HEK293T (cell line): Measurements from ENCODE around the gene BDKRB1.

ENCODE experiments used
- CTCF ChIA-PET: fragments of 350-600 bp; formaldehyde crosslinking; extraction: SDS; loops from one replicate; lab custom pipeline; 2021; ENCODE audit warnings: antibody characterized with exemption, inconsistent platforms; lab: Yijun Ruan, JAX
- POLR2A ChIA-PET: fragments of 350-600 bp; formaldehyde crosslinking; extraction: SDS; loops from one replicate; lab custom pipeline; 2020; ENCODE audit warnings: antibody characterized with exemption, inconsistent platforms; lab: Yijun Ruan, JAX
- DNase-seq: peaks from one replicate; pipeline ENCODE4 v3.0.0; 2012; ENCODE audit warnings: mixed read lengths; ENCODE audit errors: extremely low spot score
- ARNT ChIP-seq: fragments of 450-650 bp; IDR thresholded peaks from 2 replicates; pipeline ENCODE4 v1.6.1; 2017; ENCODE audit warnings: mild to moderate bottlenecking
- BHLHE40 ChIP-seq: fragments of 450-650 bp; IDR thresholded peaks from 2 replicates; pipeline ENCODE4 v1.6.1; 2016; ENCODE audit warnings: mild to moderate bottlenecking, moderate library complexity, borderline replicate concordance
- CTBP1 ChIP-seq: fragments of 450-650 bp; IDR thresholded peaks from 2 replicates; pipeline ENCODE4 v1.6.1; 2016; ENCODE audit warnings: borderline replicate concordance
- ELF4 ChIP-seq: fragments of 450-650 bp; IDR thresholded peaks from 2 replicates; pipeline ENCODE4 v1.6.1; 2017; ENCODE audit warnings: antibody characterized with exemption
- FOXA1 ChIP-seq: fragments of 450-650 bp; IDR thresholded peaks from 2 replicates; pipeline ENCODE4 v1.6.1; 2016; ENCODE audit warnings: mild to moderate bottlenecking
- FOXK2 ChIP-seq: fragments of 450-650 bp; IDR thresholded peaks from 2 replicates; pipeline ENCODE4 v1.6.1; 2016; ENCODE audit warnings: mild to moderate bottlenecking
- FOXM1 ChIP-seq: fragments of 450-650 bp; IDR thresholded peaks from 2 replicates; pipeline ENCODE4 v1.6.1; 2017; ENCODE audit warnings: mild to moderate bottlenecking, borderline replicate concordance
- HDGF ChIP-seq: fragments of 450-650 bp; IDR thresholded peaks from 2 replicates; pipeline ENCODE4 v1.6.1; 2017; ENCODE audit warnings: antibody characterized with exemption, borderline replicate concordance
- L3MBTL2 ChIP-seq: fragments of 450-650 bp; conservative IDR thresholded peaks from 2 replicates; pipeline ENCODE4 v1.6.1; 2016; ENCODE audit warnings: mild to moderate bottlenecking
- LEF1 ChIP-seq: fragments of 450-650 bp; IDR thresholded peaks from 2 replicates; pipeline ENCODE4 v1.6.1; 2017; ENCODE audit warnings: mild to moderate bottlenecking, borderline replicate concordance
- NFRKB ChIP-seq: fragments of 450-650 bp; IDR thresholded peaks from 2 replicates; pipeline ENCODE4 v1.6.1; 2016; ENCODE audit warnings: mild to moderate bottlenecking, moderate library complexity
- SP1 ChIP-seq: fragments of 450-650 bp; IDR thresholded peaks from 2 replicates; pipeline ENCODE4 v1.6.1; 2017
- SUZ12 ChIP-seq: fragments of 450-650 bp; IDR thresholded peaks from 2 replicates; pipeline ENCODE4 v1.6.1; 2016; ENCODE audit warnings: mild to moderate bottlenecking
- TARDBP ChIP-seq: fragments of 450-650 bp; IDR thresholded peaks from 2 replicates; pipeline ENCODE4 v1.6.1; 2016
- ZNF384 ChIP-seq: fragments of 450-650 bp; IDR thresholded peaks from 2 replicates; pipeline ENCODE4 v1.6.1; 2016
- TF ChIP-seq, protein P1 (sequence below): fragments of 450-650 bp; IDR thresholded peaks from 2 replicates; pipeline ENCODE4 v1.6.1; 2016

BDKRB1 gene

DNA sequence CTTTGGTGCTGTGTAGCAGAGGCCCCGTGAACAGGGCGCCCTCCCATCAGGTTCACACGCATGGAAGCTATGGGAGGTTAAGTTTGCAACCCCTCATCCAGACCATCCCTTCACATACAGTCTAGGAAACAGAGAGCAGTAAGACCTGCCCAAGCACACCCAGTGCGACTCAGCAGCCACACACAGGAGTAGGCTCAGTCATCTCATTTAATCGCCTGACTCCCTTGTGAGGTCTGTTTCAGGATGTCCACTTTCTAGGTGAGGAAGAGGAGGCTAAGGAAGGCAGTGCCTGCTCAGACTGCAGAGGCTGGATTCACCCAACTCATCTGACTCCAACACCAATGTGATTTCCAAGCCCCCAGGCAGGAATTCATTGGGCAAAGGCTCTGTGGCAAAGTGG, 11.9 kb downstream of the BDKRB1 start:
- no peak for DNase-seq
- ChIA-PET CTCF (no interaction called here), POLR2A (no interaction called here)
- TF ChIP-seq FOXK2, result no peak
- TF ChIP-seq FOXA1, result no peak
- TF ChIP-seq SUZ12, result no peak
- no peak for TF ChIP-seq TARDBP
- TF ChIP-seq, protein P1, sequence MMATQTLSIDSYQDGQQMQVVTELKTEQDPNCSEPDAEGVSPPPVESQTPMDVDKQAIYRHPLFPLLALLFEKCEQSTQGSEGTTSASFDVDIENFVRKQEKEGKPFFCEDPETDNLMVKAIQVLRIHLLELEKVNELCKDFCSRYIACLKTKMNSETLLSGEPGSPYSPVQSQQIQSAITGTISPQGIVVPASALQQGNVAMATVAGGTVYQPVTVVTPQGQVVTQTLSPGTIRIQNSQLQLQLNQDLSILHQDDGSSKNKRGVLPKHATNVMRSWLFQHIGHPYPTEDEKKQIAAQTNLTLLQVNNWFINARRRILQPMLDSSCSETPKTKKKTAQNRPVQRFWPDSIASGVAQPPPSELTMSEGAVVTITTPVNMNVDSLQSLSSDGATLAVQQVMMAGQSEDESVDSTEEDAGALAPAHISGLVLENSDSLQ, result no peak
- TF ChIP-seq BHLHE40, result no peak
- no peak for TF ChIP-seq CTBP1
- TF ChIP-seq LEF1, result no peak

DNA sequence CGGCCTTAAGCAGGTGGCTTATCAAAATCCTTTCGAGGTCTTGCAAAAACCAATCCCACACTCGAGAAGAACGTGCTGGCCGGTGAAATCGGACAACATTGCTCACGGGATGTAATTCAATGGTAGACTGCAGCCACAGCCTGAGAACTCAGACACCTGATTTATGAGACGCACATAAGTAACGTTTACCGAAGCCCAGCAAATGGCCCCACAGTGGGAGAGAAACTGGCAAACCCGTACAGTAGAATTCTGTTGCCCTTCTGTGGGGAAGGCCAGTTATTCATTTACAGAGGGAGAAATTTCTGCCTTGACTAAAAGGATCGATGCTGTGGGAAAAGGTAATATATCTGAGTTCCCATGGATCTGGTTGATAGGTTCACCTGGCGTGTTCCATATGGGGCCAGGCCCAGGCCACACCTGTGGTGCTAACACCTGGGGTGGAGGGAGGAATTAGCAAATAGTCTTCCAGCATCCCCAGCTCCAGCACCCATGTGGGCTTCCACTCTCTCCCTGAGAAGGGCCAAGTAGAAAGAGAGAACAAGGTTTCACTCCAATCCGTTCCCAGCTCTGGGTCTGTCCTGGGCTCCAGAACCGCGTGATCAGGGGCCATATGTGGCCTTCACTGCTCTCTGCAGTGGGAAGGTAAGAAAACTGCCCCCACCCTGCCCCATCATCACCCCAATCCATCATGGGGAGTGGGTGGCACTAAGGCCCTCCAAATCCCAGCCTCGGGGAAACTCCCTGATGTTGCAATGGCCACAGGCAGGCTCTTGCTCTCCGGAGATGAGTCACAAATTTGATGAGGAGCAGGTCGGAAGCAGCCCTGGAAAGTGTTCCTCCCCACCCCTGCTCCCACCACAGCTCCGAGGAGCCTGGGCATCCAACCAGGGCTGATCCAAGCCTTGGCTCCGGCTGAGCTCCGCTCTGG, 12.7 kb downstream of the BDKRB1 start:
- POLR2A ChIA-PET, result no interaction called here
- no peak for DNase-seq
- CTCF ChIA-PET, result interaction anchor here (0.6 kb wide), 1 partner anchor 168 kb away, joined by 3 read pairs; no protein-coding TSS in a partner anchor
- no peak for TF ChIP-seq L3MBTL2
- TF ChIP-seq ZNF384, result no peak
- no peak for TF ChIP-seq ARNT
- TF ChIP-seq HDGF, result no peak
- TF ChIP-seq LEF1, result no peak
- TF ChIP-seq TARDBP, result no peak
- no peak for TF ChIP-seq FOXM1

DNA sequence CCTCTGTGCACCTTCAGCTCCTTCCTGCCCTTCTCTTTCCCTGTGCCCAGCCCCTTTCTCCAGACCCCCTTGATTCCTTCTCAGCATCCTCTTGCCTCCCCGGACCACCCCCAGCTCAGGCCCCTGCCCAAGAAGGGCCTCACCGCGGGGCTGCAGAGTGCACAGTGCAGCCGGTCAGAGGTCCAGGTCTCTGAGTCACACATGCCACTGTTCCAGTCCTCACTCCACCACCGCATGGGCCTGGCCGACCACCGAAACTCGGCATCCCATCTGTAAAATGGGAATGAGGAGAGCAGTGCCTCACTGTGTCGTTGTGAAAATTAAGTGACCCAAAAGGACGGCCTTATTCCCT, 13.3 kb downstream of the BDKRB1 start:
- no peak for DNase-seq
- no peak for TF ChIP-seq ARNT
- ChIA-PET CTCF (interaction anchor here (0.6 kb wide), 1 partner anchor 169 kb away, joined by 3 read pairs; no protein-coding TSS in a partner anchor), POLR2A (no interaction called here)

DNA sequence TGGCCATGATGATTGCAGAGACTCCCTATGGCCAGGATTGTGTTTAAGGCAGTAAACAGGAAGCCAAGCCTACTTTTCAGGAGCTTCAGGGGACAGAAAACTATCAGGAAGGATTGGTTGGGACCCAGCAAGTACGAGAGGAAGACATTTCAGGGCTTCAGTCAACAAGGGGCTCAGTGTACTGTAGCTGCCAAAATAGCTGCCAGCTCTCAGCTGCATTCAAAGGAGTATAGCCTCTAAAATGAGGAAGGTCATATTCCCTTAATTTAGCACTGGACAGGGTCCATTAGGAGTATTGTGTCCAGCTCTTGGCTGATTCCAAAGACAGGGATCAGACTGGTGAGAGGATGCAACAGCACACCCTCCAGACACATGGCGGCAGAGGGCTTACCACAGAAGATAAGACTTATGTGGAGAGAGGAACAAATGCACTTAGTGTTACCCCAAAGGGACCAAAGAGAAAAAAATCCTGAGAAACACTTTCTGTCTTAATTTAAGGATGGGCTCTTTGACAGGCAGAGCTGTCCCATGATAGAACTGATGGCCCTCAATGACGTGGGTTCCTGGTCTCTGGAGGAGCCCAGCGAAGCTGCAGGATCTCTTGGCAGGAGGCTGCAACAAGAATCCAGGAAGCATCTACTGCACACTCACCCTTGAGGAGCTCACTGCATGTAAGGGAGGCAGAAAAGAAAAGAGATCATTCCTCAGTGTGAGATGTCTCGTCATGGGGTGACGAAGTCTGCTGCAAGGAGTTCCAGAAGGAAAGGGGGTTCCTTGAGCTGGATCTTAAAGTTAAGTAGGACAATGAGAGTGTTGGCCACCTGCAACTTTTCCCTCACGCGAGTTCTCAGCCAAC, 14.8 kb downstream of the BDKRB1 start:
- no peak for DNase-seq
- ChIA-PET POLR2A (no interaction called here), CTCF (interaction anchor here (0.8 kb wide), 1 partner anchor 170 kb away, joined by 3 read pairs; no protein-coding TSS in a partner anchor)
- TF ChIP-seq ARNT (no peak), SP1 (no peak), FOXK2 (no peak), ZNF384 (no peak), NFRKB (no peak), FOXM1 (no peak), FOXA1 (no peak), L3MBTL2 (no peak), BHLHE40 (no peak), LEF1 (no peak), ELF4 (no peak), SUZ12 (no peak), TARDBP (no peak), HDGF (no peak), CTBP1 (no peak)
- TF ChIP-seq, protein P1, result no peak

DNA sequence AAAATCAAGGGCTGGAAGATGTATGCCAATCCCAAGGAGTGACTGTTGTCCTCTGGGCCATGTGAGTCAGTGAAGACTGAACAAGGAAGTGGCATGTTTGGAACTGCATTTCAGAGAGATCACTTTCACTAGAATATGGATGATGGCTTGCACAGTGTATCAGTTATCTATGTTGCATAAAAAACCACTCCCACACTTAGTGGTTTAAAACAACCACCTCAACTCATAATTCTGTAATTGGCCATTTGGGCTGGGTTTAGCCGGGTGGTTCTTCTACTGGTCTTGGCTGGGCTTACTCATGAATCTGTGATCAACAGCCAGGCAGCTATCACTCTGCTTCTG, 15.4 kb downstream of the BDKRB1 start:
- no peak for DNase-seq
- TF ChIP-seq BHLHE40 (no peak), ELF4 (no peak), CTBP1 (no peak), TARDBP (no peak), SUZ12 (no peak), SP1 (no peak), LEF1 (no peak), HDGF (no peak), ZNF384 (no peak)
- ChIA-PET CTCF (interaction anchor here (0.8 kb wide), 1 partner anchor 171 kb away, joined by 3 read pairs; no protein-coding TSS in a partner anchor), POLR2A (no interaction called here)

DNA sequence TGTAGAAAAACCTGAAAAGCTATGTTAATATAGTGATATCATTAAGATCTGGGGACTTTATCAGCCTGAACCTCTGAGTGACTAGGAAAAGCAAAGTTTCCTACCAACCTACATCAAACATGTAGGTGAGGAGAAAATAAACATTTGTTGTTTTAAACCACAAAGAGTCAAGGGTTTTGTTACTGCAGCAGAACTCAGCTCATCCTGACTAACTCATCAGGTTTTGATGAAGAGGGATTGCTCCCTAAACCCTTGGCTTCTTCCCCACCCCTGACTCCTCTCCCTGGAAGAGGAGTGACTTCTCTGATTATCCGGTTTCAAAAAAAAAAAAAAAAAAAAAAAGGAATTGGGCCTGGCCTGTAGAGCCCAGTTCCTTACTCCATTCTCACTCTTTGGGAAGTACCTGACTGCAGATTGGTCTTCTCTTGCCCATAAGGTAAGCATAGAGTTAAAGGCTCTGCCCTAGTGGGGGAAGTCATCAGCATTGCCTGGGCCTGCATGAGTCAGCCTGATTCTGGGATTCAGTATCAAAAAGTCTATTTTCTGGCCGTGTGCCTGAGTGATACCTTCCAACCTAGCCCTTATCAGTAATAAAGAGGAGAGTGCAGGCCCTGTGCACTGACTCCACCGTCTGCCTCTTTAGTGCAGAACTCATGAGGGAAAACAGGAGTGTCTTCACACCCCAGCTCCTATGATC, 16.9 kb downstream of the BDKRB1 start:
- TF ChIP-seq, protein P1, result no peak
- no peak for TF ChIP-seq SP1
- CTCF ChIA-PET, result interaction anchor here (0.7 to 4.0 kb wide), 4 partner anchors 13 to 174 kb away, joined by 3 to 35 read pairs (median 3); no protein-coding TSS in a partner anchor
- no peak for DNase-seq
- POLR2A ChIA-PET, result no interaction called here
